SK-N-MC (cell line): ENCODE data around the gene SMOC1.

Source experiments
- EZH2 ChIP-seq: fragments of 200-600 bp; sonication (generic); IDR thresholded peaks from one replicate; pipeline ENCODE4 v1.6.1; 2017; ENCODE audit warnings: antibody characterized with exemption
- POLR2AphosphoS5 ChIP-seq: IDR thresholded peaks from 2 replicates; pipeline ENCODE4 v1.6.1; 2012; ENCODE audit warnings: mild to moderate bottlenecking, low read depth, low read length, borderline replicate concordance

DNA sequence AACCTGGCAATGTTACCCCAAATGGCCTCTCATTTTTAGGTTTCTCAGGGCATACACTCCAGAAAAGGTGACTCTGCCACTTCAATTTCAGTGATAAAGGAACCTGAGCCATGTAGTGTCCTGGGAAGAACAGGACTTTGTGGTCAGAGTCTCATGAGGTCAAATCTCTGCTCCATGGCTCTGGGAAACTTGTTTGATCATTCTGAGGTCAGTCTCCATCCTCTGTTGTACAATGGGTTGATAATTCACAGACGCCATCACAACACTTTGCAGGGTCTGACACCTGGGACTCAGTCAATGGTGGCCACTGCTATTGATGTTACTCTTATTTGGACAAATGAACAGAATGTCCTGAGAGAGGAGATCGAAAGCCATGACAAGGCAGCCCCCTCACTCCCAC, 31.1 kb upstream of the SMOC1 start:
- TF ChIP-seq POLR2AphosphoS5 (no peak), EZH2 (no peak)
